ENCODE measurements around the gene SOX6.

SOX6 gene

GRCh38 chr11:16363706-16364105, 7.4 kb upstream of the SOX6 start:
- no peak for DNase-seq

- no peak for DNase-seq
These were observed 4.9 kb upstream of the SOX6 start for GRCh38 chr11:16361108-16361865.

- DNase-seq = no peak
These were observed 3.0 kb upstream of the SOX6 start for GRCh38 chr11:16359369-16359768.

DNA sequence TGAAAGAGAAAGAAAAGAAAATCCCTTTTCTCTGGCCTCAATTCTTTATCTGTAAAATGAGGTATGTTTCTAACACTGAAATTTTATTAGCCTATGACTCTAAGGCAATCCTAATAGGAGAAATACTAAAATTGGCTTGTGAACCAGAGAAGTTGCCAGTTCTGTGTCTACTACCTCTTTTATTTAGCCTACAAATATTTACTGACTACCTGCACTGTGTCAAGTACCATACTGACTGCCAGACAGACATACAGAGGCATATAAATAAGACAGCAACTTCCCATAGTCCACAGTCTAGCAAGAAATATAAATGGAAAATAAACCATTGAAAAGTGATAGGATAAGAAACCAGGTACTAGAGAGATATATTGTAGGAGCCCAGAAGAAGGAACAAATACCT, 2.4 kb upstream of the SOX6 start:
- DNase-seq = no peak

DNA sequence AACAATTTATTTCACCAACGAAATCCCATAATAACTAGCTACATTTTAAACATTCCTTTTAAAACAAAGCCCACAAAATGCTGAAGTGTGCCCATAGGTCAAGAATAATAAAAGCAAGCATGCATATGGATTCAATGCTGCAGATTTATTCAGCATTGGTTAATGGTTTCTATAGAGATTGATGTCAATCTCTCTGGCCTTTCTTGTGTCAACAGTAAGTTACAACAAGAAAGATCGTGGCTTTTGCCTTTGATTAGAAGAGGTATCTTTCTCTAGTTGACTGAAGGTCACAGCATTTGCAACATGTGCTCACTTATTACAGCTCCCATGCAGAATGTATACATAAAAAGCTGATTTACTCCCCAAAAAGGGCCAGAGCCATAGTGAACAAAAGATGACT, 1.4 kb upstream of the SOX6 start:
- no peak for DNase-seq

DNA sequence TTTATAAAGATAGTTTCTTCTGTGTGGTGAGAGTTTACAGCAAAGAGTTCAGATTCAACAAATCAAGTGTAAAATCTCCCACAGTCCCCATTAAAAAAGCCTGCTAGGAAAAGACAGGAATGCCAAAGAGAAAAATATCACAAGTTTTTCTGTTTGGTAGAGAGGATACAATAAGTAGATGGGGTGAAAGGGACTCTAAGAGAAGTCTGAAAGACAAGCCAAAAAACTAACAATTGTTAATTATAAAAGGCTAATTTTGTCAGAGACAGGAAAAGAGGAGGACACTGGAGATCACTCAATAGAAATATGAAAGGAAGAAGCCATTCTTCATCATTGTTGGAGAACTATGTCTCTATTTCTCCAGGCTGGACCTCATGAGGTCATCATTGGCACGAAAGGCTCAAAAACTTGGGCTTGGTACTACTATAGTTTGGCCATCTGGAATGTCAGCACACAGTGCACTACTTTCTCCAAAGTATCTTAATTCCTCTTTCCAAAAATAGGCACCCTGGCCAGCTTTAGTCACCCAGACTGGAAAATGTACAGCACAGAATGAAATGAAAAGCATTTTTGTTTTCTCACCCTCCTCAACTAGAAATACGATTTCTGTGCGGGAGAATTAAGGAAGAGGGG, 531 bp upstream of the SOX6 start:
- DNase-seq = no peak

- DNase-seq = no peak
These were observed 3.6 kb downstream of the SOX6 start for GRCh38 chr11:16352707-16353106.

DNA sequence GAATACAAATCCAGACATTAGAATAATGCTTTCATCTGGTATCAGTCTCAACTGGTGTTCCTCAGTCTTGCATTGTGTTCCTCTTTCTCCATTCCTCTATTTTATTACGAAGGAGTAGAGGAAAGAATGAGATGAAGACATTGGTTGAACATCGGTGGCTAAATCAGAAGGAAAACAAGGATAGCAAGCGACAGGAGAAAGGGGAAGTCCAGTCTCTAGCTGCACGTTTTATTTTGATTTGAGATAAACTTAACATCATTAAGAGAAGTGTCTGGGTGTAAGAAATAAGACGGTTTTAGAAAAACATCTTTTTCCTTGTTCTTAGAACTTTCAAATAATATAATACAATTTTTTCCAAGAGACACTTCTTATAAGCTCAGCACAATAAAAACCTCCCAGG, 6.2 kb downstream of the SOX6 start:
- no peak for DNase-seq

DNA sequence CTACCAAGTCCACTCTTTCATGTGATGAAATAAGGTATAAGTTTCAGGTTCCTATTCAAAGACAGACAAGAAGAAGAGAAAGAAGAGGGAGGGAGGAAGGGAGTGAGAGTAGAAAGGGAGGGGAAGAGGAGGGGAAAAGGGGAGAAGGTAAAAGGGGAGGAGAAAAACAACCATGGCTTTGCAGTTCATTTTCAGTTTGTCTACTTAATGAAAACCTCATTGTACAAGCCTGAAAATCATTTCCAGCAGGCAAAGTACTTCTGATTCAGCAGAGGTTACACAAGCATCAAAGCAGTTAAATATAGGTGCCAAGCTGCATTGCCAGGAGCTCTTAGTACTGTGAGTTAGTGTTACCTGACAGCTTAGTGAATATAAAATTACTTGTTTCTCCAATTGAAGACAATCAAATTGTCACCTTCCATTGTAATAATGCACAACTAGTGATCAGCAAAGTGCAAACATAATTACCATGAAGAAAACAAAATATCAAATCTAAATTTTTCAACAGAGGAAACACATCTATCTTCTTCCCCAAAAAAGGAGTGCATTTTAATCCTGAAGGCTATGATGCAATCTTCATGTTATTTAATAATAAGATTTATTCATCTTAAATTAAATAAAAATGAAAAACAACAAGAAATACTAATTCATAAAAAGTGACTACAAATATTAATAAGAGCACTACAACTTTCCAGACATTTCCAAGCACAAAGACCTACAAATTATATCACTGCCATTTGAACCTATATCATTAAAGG, 8.2 kb downstream of the SOX6 start:
- no peak for DNase-seq

DNA sequence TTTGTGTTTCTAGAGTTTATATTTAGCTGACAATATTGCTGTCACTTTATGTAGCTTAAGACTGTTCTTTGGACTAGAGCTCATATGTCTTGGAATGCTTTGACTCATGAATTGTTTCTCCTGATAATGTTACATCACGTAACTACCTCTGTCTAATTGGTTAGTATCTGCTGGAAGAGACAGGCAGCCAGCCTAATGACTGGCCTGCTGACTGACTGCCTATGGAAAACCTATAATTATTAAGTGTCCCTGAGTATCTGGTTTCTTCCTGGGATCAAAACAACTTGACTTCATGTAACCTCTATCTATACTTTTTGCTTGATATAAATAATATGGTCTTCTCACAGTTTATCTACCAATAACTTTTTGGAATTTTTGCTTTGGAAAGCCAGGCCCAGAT, 9.4 kb downstream of the SOX6 start:
- DNase-seq = no peak

GRCh38 chr11:16341853-16342252, 14.5 kb downstream of the SOX6 start:
- no peak for DNase-seq

DNA sequence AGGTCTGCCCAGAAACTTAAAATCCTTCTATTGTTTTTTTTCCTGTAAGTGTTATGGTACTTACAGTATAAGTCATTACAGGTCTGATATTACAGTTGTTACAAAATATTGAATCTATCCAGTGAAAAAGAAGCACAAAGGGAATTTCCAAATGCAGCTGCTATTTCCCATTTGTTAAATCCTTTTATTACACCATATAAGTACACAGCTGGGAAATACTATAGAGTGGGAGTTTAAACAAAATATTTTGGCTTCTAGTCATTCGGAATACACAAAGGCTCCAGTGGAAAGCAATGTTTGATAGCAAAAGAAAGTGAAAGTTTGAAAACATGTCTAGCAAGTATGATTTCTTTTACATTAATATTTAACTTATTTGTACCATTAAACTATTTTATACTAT, 18.0 kb downstream of the SOX6 start:
- DNase-seq = no peak

GRCh38 chr11:16337421-16338213, 18.7 kb downstream of the SOX6 start:
- DNase-seq = no peak

- DNase-seq = no peak
These were observed 19.6 kb downstream of the SOX6 start for GRCh38 chr11:16336721-16337120.

DNA sequence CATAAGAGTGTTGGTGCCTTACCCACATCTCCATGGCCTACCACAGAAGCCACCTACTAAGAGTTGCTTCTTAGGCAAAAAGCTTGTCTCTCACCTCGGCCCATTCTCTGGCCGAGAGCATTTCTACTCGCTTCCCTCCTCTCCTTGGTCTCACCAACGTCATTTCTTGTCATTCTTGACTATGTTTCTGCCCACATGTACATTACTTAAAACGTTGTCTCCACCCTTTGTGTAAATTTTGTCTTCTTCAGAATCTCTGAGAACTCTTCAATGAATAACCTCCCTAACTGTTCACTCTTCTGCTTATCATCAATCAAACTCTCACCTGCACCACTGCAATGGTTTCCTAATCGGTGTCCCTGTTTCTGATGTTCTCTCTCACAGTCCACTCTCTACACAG, 20.1 kb downstream of the SOX6 start:
- no peak for DNase-seq

DNA sequence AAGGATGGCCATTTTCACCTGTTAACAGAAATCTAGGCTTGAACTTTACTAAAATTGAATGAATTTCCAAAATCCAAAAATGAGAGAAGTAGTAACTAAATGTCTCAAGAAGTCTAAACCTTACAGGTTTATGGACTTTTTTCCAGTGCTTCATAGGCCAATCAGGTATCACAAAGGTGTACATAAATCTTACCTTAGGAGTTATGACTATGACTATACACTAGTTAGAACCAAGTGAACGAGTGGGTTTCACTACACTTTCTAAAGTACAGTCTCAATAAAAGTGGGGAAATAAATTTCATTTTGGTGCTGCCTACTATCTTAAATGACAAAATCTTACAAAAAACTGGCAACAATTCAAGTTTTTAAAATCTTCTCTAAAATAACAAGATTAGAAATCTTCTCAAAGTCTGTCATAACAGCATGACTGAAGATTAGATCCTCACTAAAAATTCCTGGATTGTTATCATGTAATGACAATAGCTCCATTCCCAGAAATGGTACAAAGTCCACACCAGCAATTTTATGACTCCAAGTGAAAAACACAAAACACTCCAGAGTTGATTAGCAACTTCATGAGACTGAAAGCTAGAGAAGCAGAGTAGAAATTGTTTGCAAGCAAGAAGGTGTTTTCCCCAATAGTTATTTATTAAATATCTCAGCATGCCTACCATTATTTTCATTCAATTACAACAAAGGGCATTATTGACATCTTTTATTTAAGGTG, 20.9 kb downstream of the SOX6 start:
- DNase-seq = no peak

GRCh38 chr11:16326679-16327297, 29.6 kb downstream of the SOX6 start:
- no peak for DNase-seq

DNA sequence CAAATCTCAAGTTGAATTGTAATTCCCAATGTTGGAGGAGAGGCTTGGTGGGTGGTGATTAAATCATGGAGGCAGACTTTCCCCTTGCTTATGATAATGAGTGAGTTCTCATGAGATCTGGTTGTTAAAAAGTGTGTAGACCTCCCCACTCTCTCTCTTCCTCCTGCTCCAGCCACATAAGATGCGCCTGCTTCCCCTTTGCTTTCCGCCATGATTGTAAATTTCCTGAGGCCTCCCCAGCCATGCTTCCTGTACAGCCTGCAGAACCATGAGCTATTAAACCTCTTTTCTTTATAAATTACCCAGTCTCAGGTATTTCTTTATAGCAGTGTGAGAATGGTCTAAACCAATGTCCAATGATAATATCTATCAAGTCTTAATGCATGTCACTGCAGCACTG, 34.2 kb downstream of the SOX6 start:
- no peak for DNase-seq

DNA sequence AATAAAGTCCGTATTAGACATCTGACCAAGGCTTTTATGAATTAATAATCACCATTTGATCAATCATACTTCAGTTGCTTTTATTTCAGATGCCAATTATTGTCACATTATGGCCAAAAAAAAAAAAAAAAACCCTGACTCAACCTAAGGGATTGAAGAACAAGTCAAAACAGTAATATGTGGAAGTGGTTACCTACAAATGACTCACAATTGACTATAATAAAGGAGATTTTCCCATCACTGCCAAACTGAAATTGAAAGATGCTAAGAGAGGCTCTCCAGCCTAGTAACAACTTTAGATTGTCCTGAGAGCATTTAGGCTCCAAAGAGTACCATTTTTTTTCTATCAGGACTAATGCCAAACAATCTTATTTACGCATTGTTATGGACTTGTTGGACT, 35.2 kb downstream of the SOX6 start:
- no peak for DNase-seq

DNA sequence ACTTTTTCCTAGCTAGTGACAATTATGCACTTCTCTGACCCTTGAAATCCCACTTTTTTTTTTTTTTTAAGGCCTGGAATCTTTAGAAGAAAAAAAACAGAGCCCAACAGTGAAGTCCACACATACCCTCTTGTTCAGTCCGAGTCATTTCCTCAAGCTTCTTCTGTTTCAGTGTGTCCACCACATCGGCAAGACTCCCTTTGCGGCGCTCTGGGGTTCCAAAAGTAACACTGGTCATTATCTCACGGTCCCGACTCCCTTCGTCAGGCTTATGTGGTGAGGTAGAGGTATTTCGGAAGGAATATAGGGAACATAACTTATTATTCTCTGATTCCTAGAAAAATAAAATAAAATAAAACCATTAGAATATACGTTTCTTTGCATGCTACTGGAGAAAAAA, 38.0 kb downstream of the SOX6 start:
- DNase-seq = no peak

DNA sequence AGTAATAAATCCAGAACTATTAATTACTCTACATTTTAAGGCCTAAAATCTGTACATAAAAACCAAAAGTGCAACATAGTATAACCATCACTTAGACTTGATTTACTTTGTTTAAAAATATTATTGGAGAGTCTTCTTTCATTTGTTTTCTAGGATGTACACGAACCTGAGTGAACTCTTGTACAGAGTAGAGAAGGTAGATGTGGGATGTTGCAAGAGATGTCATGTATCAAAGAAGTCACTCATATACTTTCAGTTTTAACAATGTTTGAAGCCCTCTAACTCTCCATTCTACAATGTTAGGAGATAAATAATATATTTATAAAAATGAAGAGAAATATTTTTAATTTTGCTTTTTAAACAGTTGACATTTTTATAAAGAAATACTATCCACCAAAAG, 38.6 kb downstream of the SOX6 start:
- DNase-seq = no peak

DNA sequence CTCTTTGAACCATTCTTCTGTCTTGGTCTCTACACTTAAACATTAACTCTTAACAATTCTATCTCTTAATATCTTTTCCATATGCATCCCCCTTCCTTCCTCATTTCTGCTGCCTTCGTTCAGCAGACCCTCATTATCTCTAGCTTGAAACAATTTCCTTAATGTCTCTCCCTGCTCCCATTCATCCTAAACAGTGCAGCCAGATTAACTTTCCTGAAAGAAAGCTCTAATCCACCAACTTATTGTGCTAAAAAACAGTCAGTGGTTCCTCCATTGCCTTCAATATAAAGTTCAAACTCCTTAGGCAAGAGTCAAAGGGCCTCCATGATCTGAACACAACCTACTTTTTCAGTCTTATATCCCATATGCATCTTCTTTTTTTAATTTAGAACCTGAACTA, 42.5 kb downstream of the SOX6 start:
- no peak for DNase-seq
